GM12891 (cell line): ENCODE results near the gene HSD17B2.

ENCODE experiments used
- DNase-seq: peaks from one replicate; pipeline ENCODE4 v3.0.0; 2011; ENCODE audit warnings: low spot score; ENCODE audit not compliant: insufficient read length
- FAIRE-seq: peaks from 2 replicates; lab custom pipeline; 2011; peaks lifted over from hg19 to GRCh38; lab: Jason Lieb, UNC
- PAX5 ChIP-seq: IDR thresholded peaks from 2 replicates; pipeline ENCODE4 v1.6.1; 2011; ENCODE audit warnings: low read length, moderate library complexity, mild to moderate bottlenecking; ENCODE audit not compliant: insufficient read depth, severe bottlenecking
- POLR2A ChIP-seq: IDR thresholded peaks from 2 replicates; pipeline ENCODE4 v1.6.1; 2011; ENCODE audit warnings: low read depth, low read length, control low read depth
- POLR2AphosphoS5 ChIP-seq: IDR thresholded peaks from 2 replicates; pipeline ENCODE4 v1.6.1; 2011; ENCODE audit warnings: low read depth, low read length, control low read depth
- POU2F2 ChIP-seq: IDR thresholded peaks from 2 replicates; pipeline ENCODE4 v1.6.1; 2011; ENCODE audit warnings: low read depth, mild to moderate bottlenecking, control low read depth, low read length, moderate library complexity
- SPI1 ChIP-seq: IDR thresholded peaks from 2 replicates; pipeline ENCODE4 v1.6.1; 2011; ENCODE audit warnings: low read depth, low read length, control low read depth
- TAF1 ChIP-seq: IDR thresholded peaks from 2 replicates; pipeline ENCODE4 v1.6.1; 2011; ENCODE audit warnings: low read depth, low read length, control low read depth

HSD17B2 gene

DNA sequence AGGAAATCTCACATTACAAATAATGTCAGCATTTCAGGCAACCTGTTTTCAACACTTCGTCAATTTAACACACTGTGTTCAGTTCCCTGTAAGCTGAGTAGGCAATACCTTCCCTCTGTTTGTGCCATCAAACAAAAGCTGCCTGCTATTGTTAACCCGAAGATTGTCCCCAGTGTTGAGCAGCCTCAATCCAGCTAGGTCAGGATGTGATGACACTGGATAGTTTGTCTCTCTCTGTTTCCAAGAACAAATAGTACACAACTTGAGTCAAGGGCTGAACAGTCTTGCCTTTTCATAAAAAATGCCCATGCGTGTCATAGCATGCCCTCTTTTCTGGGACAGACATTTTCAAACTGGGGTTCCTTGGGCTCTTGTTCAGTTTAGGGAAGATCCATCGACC is 36.4 kb downstream of the HSD17B2 start:
- TF ChIP-seq POU2F2: no peak
- TF ChIP-seq TAF1: no peak
- TF ChIP-seq POLR2AphosphoS5: no peak
- TF ChIP-seq PAX5: no peak
- no peak for TF ChIP-seq POLR2A
- TF ChIP-seq SPI1: no peak
- DNase-seq (no peak), FAIRE-seq (no peak)

DNA sequence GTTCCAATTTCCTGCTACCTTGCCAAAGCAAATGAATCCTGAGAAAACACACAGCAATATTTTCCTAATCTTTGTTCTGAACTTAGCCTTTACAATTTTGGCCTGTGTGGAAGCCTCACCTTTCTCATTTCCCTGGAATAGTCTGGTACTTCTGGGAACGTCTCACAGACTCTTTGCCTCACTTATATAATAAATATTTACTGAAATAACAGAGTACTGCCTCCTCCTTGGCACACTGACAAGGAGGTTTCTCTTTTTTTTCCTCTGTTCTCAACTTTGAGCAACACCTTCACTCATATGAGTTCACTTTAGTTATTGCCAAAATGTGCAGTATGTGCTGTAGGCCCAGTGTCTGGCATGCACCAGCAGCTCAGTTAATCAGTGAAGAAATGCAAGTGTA is 37.3 kb downstream of the HSD17B2 start:
- TF ChIP-seq TAF1 (no peak), SPI1 (no peak), POU2F2 (no peak), PAX5 (no peak), POLR2AphosphoS5 (no peak), POLR2A (no peak)
- DNase-seq (no peak), FAIRE-seq (no peak)

DNA sequence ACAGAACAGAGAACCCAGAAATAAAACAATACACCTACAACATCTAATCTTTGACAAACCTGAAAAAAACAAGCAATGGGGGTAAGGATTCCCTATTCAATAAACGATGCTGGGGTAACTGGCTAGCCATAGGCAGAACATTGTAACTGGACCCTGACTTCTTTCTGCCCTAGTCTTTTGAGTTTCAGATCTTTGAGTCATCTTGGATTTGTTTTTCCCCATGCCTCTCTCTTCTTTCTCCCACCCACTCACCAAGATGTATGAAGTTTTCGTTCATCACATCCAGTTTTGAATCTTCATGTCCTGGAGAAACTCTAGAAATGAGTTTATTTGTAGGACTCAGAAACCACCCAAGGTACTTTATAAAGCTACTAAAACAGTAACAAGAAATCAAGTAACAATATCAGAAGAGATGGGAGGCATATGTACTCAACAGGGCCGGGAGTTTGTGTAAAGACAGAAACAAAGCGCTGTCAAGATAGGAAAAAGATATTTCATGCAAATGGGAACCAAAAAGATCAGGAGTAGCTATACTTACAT is 39.0 kb downstream of the HSD17B2 start:
- TF ChIP-seq POLR2A: no peak
- no peak for TF ChIP-seq POLR2AphosphoS5
- TF ChIP-seq TAF1: no peak
- TF ChIP-seq SPI1: no peak
- TF ChIP-seq PAX5: no peak
- TF ChIP-seq POU2F2: no peak
- no peak for FAIRE-seq
- DNase-seq: no peak

DNA sequence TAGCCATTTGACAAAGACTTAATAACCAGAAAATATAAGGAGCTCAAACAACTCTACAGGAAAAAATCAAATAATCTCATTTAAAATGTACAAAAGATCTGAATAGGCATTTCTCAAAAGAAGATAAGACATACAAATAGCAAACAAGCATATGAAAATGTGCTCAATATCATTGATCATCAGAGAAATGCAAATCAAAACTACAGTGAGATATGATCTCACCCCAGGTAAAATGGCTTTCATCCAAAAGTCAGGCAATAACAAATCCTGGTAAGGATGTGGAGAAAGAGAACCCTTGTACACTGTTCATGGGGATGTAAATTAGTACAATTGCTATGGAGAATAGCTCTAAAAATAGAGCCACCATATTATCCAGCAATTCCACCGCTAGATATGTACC is 43.1 kb downstream of the HSD17B2 start:
- no peak for TF ChIP-seq PAX5
- TF ChIP-seq POLR2AphosphoS5: no peak
- TF ChIP-seq POLR2A: no peak
- no peak for TF ChIP-seq TAF1
- TF ChIP-seq POU2F2: no peak
- no peak for TF ChIP-seq SPI1
- FAIRE-seq (no peak), DNase-seq (no peak)

DNA sequence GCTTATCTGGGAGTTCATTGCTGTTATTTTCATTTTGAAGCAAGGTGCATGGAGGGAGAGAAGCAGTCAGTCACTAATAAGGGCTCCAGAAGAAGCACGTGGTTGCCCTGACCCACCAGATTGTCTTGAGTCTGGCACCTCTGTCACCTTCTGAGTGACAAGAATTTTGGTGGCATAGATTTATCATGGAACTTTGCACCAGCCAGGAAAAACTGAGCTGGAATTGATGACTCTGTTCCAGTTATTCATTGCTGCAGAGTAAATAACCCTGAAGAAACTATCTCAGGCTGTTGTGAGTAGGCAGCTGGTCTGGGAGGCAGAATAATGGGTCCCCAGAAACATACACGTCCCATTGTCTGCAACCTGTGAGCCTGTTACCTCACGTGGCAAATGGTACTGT is 44.8 kb downstream of the HSD17B2 start:
- no peak for DNase-seq
- no peak for FAIRE-seq
- no peak for TF ChIP-seq POLR2AphosphoS5
- TF ChIP-seq SPI1: no peak
- no peak for TF ChIP-seq PAX5
- no peak for TF ChIP-seq POU2F2
- no peak for TF ChIP-seq TAF1
- no peak for TF ChIP-seq POLR2A

DNA sequence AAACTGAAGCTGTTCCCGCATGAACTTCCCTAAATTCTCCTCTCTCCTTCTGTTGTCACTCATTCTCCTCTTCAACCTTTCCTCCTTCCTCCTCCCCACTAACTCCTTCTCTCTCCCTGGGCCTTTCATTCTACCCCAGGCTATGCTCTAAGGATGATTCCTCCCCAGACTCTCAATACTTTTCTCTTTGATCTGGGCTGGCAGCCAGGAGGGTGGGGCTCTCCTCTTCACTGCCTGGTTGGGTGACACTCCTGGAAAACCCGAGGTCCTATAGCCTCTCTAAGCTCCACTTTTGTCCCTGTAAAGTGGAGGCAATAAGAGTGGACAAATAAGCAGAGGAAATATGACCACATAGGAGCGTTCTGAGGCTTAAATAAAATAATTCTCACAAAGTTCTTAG is 46.2 kb downstream of the HSD17B2 start:
- no peak for FAIRE-seq
- DNase-seq: no peak
- no peak for TF ChIP-seq SPI1
- TF ChIP-seq TAF1: no peak
- no peak for TF ChIP-seq POU2F2
- no peak for TF ChIP-seq POLR2A
- no peak for TF ChIP-seq PAX5
- TF ChIP-seq POLR2AphosphoS5: no peak

DNA sequence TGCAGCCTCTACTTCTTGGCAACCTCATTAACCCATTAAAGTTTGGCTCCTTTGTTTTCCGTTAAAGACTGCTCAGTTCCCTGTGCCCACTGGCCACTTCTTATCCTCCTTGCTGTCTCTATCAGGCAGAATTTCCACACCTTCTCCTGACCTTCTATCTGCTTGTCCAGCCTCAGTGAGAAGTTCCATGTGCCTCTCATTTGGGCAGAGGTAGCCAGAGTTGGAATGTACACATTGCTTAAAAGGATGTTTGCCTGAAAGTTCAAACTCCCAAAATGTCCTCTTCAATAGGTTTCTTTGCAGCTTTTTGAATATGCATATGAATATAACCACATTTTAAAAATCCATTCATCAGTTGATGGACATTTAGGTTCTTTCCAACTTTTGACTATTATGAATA is 47.0 kb downstream of the HSD17B2 start:
- DNase-seq (no peak), FAIRE-seq (no peak)
- TF ChIP-seq POLR2A (no peak), SPI1 (no peak), POU2F2 (no peak), TAF1 (no peak), POLR2AphosphoS5 (no peak), PAX5 (no peak)

DNA sequence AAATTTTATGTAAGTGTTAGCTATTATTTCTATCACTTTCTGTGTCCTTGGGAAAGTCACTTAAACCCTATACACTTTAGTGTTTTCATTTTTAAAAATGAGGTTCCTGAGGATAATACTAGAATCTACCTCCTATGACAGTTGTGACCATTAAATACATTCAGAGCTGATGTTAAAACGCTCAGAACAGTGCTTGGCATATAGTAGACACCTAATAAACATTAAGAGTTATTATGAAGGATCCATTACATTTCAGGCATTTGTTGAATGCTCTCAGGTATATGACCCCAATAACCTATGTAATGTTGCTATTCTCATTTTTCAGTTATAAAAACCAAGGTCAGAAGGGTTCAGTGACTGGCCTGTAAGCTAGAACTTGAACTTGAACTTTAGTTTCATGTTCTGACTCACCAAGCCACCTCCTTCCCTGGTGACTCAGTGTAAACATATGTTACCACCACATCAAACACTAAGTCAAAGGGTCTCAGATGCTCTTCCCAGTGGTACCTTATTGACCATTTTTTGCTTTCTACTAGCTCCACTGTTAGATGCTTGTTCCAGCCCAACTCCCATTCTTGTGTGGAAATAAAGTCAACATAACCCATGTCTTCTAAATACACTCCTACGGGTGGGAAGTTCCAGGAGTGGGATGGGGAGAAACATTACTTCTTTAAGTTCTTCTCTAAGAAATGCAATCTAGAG is 47.6 kb downstream of the HSD17B2 start:
- DNase-seq: no peak
- no peak for FAIRE-seq
- TF ChIP-seq POU2F2 (no peak), TAF1 (no peak), POLR2A (no peak), PAX5 (no peak), SPI1 (no peak), POLR2AphosphoS5 (no peak)

DNA sequence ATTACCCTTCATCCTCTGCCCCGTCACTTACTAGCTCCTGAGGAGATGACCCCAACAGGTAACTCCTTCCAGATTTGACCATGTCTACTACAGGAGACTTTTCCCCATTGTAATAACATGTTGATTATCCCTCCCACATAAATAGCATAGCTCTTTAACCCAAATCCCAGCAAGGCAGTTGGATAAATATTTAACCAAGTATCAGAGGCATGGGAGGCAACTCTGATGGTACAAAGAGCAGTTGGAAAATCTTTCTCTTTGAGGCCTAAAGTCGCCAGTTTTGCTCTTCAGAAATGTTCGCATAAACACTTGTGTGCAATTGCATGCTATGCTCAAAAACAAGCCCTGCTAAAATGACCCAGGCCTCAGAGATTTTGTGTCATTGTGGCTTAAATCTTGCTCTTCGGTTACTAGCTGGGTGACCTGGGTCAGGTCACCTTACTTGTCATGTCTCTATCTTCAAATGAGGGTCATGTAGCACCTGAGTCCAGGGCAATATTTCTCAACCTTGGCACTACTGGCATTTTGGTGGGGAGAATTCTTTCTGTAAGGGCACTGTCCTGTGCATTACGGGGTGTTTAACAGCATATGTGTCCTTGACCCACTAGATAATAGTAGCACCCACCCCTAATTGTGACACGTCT is 48.8 kb downstream of the HSD17B2 start:
- no peak for TF ChIP-seq PAX5
- no peak for TF ChIP-seq POLR2A
- no peak for TF ChIP-seq SPI1
- no peak for TF ChIP-seq TAF1
- TF ChIP-seq POU2F2: no peak
- no peak for TF ChIP-seq POLR2AphosphoS5
- no peak for FAIRE-seq

DNA sequence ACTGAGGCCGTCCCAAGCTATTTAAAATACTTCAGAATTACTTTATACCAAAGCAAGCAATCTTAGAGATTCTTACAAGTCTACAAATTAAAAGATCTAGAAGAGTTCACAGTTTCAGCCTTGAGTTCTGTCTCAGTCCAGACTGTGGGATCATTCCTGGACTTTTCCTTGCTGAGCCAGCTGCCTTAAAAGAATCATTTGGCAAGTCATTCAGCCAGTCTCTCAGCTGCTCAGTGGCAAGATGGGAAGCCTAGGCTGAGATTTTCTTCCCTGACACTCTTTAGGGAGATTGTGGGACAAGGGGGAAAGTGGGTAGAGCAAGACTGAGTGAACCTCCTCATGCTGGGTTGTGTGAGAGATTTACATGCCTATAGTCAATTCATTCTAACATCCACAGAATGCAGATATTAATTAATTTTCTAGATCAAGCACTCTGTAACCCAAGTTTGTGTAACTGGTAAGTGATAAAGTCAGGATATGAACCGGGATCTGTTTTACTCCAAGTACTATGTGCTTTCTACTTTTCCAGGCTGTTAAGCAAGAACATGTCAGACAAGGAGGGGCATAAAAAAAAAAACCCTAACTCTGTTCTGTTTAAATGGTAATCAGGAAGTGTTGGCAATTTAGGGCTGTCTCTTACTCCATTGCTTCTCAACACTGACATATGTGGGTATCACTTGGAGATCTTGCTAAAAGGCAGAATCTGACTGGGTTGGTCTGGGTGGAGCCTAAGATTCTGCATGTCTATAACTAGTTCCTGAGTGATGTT is 50.1 kb downstream of the HSD17B2 start:
- DNase-seq: no peak
- TF ChIP-seq TAF1 (no peak), POU2F2 (no peak), PAX5 (no peak)
- no peak for FAIRE-seq

More for the DNA sequence above, 48.8 kb downstream of the HSD17B2 start:
- DNase-seq: no peak
